ENCODE results near the gene GRB2.
"Not testable (repeated sequence)": the region's sequence is repeated elsewhere in the genome, so short reads cannot be mapped to it uniquely, and the experiment has no call there.

The GRB2 gene

DNA sequence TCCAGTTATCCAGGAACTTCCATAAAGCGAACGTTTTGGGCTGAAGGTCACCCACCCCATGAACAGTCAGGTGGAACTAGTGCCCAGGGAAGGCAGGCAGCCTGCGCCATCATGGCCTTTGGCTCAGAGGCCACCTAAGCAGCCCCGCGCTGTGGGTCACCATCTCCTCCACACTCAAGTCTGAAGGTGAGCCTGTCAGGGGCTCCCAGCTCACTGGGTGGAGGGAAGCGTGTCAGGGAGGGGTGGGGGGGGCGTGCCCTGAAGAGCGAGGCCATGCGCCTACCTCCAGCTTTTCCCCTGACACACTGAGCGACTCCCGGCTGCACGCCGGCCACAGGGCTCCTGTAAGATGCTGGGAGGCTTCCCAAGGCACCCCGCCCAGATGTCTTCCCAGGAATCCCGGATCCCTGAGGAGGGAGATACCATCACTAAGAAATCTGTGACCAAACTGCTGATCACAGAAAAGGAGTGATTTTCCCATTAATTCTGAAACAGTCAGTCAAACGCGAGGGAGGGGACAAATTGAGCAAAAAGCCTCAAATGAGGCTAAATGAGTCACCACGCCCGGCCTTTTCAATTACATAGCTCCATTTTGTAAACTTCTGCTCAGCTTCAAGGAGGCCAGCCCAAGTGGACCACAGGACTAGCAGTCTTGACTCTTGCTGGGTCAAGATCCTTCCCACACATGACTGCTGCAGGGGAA, 89.8 kb downstream of the GRB2 start:
- no peak for DNase-seq

DNA sequence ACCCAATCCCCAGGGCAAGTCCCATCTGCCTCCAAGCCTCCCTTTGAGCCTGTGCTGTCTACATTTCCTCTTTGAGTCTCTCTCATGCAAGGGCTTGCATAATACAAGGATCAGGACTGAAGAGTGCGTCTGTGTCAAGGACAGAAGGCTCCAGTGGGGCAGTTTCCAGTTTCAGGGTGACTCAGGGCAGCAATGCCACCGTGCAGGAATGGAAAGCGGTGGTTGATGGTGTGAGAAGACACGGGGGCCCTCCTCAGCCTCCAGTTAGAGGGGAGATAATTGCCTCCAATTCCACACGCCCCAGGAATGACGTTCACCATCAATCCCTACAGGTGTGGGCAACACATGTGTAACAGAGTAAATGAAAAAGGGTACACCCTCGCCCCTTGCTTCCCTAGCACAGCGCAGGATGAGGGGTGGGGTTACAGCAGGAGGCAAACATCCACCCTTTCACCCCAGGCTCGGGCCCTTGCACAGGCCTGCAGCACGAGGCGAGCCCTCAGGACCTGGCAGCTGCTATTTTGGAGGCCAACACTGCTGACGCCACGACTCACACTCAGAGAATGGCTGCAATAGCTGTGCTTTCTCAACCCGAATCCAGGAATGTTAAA, 91.4 kb downstream of the GRB2 start:
- DNase-seq = no peak

DNA sequence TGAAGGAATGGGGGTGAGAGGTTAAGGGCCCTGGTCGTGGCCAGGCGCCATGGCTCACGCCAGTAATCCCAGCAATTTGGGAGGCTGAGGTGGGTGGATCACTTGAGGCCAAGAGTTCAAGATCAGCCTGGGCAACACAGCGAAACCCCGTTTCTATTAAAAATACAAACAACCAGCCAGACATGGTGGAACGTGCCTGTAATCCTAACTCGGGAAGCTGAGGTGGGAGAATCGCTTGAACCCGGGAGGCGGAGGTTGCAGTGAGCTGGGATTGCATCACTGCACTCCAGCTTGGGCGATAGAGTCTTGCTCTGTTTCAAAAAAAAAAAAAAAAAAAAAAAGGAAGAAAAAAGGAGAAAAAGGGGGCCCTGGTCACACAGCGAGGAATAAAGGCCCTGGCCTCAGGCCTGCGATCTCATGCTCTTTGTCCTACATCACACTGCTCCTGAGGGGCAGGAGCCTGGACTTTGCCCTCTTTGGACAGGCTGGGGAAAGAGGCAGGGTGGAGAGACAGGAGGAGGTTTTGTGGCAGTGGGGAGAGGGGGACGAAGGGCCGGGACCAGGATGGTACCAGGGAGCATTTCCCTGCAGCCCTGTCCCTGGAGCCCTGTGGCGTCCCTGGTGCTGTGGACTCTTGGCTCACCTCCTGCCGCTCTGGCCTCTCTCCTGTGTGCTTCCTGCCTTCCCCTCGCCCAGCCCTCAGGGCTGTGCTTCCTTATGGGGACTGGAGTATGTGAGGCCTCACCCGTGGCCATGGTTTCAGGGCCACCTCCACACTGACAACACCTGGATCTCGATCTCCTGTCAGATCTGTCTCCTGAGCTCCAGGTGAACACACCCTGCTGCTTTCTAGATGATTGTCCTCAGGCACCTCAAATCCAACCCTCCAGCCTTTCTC, 96.5 kb downstream of the GRB2 start:
- DNase-seq = no peak

DNA sequence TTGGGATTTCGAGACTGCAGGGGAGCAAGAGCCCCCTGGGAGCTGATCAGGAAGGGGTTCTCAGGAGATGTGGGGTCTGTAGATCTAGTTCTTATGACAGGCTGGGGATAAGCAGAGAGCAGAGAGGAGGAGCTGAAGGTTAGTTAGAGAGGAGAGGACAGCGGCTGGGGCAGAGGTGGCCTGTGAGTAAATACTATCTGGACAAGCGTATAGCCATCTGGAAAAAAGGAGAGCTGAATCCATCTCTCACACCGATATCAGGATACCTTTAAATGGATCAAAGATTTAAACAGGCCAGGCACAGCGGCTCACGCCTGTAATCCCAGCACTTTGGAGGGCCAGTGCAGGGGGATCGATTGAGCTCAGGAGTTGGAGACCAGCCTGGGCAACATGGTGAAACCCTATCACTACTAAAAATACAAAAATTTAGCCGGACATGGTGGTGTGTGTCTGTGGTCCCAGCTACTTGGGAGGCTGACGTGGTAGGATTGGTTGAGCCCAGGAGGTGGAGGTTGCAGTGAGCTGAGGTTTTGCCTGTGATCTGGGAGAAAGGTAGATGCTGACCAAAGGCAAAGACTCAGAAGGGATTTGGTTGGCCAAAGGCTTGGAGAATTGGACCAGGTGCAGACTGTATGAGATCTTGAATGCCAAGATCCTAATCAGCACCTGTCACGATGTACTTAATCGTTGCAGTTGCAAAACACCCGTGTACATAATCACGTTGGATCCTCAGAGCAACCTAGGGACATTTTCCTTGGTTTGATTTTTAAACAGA, 97.3 kb downstream of the GRB2 start:
- no peak for DNase-seq

DNA sequence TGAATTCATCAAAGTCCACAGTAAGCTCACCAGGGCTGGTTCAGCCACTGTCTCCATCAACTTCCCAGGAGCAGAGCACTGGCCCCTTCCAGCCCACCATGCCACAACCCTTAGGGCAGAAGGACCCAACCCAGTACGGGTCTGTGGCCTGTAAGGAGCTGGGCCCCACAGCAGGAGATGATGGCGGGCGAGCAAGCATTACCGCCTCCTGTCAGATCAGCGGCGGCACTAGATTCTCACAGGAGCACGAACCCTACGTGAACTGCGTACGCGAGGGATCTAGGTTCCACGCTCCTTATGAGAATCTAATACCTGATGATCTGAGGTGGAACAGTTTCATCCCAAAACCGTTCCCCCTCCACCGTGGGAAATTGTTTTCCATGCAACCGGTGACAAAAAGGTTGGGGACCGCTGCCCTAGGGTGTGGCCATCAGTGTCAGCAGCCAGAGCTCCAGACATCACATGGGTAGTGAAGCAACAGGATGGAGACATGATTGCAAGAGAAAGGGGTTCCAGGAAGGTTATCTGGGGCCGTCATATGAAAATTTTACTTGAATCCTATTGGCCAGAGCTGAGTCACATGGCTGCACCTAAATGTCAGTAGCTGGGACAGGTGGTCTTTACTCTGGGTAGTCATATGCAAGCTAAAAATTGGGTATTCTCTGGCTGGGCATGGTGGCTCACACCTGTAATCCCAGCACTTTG, 103.8 kb downstream of the GRB2 start:
- no peak for DNase-seq

DNA sequence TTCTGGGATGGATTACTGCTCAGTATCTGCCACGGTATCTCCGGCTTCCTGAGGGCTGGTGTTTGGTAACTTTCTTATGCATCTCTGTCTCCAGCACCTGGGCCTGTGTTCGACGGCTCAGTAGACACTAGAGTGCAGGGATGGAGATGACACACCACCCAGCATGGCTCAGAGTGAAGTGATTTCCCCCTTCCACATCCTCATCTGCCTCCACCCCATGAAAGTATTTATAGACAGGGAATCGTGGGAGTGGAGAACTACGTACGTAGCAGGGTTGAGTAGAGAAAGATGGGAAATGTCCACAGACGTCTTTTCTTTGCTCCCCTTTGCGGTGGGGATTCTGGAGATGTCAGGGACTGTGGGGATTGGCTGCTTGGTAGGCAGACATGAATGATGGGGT, 104.4 kb downstream of the GRB2 start:
- DNase-seq = no peak

DNA sequence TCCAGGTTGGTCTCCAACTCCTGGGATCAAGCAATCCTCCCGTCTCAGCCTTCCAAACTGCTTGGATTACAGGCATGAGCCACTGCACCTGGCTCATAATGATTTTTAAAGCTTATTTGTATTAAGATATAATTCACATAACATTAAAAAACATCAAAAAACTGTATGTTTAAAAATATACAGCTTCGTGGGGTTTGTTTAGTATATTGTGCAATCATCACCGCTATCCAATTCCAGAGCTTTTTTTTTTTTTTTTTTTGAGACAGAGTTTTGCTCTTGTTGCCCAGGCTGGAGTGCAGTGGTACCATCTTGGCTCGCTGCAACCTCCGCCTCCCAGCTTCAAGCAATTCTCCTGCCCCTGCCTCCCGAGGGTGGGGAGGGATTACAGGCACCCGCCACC, 105.2 kb downstream of the GRB2 start:
- no peak for DNase-seq

DNA sequence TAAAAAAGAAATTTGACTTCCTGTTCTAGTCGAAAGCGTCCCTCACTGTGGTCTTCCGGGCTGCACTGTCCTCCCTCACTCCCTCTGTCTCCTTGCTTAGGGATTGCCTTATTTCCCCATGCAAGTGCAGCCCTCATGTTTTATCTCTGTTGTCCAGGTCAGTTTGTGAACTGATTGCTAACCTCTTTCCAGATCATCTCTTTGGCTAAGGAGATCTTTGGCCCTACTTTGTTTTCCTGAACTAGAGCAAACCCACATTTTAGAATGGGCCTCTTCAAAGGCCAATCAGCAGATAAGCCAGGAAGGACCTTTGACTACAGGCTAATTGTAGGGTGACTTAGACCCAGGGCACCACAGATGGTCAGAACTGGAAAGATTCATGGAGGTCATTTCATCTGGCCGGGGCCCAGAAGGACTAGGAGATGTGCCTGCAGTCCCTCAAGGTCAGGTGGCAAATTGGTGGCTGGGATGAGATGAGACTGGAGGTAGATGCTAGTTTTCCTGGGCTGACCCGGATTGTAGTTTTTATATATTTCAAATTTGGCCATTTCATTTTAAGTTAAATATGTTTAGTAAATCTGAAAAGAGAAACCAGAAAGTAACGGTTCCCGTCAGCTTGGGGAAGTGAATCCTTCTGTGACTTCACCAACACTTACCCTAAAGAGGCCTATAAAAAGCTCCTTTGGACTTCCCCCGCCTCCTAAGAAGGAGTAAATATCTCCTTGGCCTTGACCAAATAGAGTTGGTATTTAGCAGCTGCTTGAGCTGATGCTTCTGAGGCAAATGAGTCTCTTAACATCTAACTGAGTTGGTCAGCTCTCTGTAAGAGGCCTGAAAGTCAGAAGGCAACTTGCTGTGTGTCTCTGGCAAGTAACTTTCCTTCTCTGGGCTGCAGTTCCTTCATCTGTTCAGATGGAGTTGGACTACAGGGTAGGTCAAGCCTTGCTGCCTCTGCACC, 110.0 kb downstream of the GRB2 start:
- DNase-seq = no peak

DNA sequence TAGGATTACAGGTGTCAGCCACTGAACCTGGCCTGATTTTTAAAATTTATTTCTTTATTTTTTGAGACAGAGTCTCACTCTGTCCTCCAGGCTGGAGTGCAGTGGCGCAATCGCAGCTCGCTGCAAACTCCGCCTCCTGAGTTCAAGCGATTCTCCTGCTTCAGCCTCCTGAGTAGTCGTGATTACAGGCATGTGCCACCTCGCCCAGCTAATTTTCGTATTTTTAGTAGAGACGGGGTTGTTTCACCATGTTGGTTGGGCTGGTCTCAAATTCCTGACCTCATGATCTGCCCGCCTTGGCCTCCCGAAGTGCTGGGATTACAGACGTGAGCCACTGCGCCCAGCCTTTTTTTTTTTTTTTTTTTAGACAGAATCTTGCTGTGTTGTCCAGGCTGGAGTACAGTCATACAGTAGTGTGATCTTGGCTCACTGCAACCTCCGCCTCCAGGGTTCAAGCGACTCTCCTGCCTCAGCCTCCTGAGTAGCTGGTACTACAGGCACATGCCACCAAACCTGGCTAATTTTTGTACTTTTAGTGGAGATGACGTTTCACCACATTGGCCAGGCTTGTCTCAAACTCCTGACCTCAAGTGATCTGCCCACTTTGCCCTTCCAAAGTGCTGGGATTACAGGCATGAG, 112.5 kb downstream of the GRB2 start:
- DNase-seq = not testable (repeated sequence)

DNA sequence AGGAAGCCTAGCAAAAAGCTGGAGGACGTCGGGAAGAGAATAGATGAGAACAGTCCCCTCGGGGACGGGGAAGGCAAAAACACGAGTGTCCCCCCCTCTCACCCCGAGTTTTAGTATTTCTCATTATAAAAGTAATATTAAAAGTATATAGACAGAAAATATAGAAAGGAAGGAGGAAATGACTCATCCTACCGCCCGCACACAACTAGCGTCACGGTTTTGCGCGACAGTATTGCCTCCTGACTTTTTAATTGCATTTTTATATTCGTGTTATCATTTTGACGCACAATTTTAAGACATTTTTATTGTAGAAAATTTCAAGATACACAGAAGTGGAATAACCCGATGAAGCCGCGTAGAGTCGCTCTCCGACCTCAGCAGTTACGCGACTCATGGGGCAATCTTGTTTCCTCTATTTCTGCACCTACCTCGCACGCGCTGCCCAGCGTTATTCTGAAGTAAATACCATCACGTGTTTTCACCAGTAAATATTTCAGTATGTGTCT, 115.6 kb downstream of the GRB2 start:
- peak; percentile 65 for DNase-seq

DNA sequence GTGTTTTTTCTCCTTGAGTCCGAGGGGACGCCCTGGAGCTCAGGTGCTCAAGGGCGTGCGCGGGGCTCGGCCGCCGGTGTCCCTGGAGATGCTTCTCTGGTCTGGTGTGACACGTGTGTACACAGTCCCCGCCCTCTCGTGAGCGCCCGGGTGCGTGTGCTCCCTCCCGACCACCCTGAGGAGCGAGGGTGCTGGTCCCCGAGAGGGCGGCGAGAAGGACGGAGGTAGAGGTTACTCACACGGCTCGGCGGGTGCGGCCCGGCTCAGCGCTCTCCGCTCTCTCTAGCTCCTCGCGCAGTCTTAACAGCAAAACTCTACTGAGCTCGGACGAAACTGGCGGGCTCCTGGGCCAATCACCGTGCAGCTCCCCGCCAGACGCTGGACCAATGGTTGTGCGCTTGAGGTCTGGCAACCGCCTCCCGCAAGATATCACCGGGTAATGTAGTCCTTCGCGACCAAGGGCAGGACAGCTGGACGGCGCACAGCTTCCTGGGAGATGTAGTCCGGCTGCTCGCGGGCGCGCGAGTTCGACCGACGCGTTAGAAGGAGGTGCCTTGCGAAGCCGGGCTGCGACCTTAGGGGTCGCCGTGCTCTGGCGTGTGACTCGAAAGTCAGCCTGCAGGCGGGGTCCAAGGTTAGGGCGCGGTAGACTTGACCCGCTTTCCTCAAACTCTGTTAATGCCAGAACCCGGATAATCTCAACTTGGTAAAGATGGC, 116.2 kb downstream of the GRB2 start, which contains the start of gene SLC25A19:
Gene SLC25A19 (minus strand): TSS at position 319 of the 717 bp plus-strand sequence. CDS start 2,669 bp downstream, outside the sequence.
- peak; percentile 100 for DNase-seq

DNA sequence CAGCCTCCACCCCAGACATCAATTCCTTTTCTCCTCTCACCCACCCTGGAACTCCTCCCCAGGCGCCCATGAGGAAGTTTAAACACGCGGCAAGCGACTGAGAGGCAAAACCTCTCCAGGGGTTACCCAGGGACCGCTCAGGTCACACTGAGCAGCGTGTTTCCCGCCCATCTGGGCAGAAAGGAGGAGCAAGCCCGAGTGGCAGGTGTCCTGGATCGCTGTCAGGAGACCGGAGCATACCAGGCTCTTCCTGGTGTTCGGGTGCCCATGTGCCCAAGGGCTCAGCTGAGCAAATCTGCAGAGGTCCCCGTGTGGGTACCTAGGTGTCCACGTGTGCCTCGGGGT, 116.7 kb downstream of the GRB2 start:
- DNase-seq = peak; percentile 62

DNA sequence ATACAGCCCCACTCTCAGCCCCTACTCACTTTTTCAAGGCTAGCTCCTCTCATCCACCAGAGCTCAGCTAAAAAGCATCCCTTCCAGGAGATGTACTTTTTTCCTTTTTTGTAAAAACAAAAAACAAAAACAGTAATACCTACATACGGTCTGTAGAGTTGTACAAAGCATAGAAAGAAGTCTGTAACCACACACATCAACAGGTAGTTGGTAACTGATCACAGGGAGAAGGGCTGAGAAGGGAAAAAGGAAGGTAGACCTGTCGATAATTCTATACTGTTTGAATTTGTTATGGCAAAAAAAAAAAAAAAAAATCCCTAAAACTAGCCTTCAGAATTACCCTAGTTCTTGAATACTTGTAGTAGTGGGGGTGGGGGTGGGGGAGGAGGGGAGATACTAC, 117.1 kb downstream of the GRB2 start:
- no peak for DNase-seq

DNA sequence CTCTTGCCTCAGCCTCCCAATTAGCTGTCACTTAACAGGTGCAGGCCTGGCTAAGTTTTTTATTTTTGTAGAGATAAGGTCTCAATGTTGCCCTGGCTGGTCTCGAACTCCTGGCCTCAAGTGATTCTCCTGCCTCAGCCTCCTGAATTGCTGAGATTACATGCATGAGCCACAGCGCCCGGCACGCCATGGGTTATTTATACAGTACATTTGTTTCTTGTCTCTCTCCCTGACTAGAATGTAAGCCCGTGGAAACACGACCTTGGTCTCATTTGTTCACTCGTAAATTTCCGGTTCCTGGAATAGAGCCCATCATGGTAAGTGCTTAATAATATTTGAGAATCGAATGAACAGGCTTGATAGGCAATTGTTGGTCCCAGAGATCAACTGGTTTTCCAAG, 118.3 kb downstream of the GRB2 start:
- no peak for DNase-seq

DNA sequence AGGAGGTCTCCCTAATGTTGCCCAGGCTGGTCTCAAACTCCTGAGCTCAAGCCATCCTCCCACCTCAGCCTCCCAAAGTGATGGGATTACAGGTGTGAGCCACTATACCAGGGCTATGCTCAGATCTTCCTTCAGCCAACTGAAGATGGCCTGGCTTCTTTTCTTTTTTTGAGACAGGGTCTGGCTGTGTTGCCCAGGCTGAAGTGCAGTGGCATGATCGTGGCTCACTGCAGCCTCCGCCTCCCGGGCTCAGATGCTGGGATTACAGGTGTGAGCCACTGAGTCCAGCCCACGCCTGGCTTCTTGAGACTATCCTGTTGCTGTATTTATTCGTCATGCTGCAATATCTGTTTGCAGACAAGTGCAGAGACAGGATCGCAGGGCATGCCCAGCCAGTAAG, 120.4 kb downstream of the GRB2 start:
- DNase-seq = no peak

DNA sequence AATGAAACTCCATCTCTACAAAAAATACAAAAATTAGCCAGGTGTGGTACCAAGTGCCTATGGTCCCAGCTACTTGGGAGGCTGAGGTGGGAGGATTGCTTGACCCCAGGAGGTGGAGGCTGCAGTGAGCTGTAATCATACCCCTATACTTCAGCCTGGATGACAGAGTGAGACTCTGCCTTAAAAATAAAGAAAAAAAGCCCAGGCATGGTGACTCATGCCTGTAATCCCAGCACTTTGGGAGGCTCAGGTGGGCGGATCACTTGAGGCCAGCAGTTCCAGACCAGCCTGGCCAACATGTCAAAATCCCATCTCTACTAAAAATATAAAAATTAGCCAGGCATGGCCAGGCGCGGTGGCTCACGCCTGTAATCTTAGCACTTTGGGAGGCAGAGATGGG, 125.3 kb downstream of the GRB2 start:
- not testable (repeated sequence) for DNase-seq

DNA sequence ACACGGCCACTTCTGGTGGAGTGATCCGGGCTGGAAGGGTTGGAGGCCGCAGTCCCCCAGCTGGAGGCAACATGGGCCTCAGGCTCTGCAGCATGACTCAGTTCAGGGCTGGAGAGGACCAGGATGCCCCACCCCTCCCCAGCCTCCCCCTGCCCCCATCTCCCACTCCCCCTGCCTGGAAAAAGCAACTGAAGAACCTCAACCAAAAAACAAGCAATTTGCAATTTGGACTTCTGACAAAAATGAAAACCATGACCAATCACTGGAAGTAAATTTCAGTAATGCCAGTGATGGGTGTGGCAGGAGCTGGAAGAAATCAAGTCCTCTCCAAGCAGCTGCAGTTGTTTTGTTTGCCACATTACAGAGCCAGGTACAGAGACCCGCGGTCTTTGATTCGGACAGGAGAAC, 127.8 kb downstream of the GRB2 start:
- DNase-seq = no peak

DNA sequence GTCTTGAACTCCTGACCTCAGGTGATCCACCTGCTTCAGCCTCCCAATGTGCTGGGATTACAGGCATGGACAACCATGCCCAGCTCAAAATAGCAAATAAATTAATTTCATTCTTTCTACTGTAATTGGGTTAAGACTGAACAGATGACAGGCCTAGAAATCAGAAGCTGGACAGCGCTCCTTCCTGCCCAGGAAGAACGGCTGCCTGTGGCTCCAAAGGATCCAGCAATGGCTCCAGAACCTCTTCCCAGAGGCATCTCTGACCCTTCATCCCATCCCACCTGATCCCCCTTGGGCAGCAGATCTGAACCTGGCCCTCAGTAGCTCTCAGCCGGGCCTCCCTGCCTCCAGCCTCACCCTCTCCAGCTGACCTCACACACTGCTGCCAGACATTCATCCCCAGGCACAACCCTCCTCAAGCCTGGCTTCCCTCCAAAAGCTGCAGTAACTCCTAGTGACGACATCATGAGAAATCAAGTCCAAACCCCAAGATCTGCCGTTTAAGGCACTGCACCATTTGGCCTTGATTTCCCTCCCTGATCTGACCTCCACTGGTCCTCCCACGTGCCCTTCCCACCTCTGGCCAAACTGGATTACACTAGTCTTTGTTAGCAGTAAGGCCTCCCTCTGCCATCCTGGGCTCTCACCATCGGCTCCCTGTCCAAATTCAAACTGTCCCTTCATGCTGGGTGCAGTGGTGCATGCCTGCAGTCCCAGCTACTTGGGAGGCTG, 131.3 kb downstream of the GRB2 start:
- no peak for DNase-seq

DNA sequence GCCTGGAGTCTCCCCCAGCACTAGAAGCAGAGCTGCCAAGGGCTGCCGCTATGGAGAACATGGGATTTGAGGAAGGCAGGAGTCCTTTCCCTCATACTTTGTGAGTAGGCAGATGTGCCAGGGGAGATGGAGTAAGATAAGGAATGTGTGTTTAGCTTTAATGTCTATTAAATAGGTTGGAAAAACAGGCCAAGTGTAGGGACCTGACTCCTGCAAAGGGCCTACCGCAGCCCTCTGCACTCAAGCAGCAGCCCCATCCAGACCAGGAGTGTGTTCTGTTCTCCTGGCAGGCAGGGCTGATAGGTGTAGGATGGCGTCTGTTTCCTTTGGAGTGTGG, 132.7 kb downstream of the GRB2 start:
- no peak for DNase-seq
